Testis (tissue), 3 donors: ENCODE measurements around the gene PLA2G15. TPM values are rescaled to one million over a fixed set of nuclear protein-coding genes. Genes with fewer than 3 reads are reported as not detected.

ENCODE experiments used
- DNase-seq: peaks from one replicate; pipeline ENCODE4 v3.0.0-alpha.2; 2019
- H3K27ac ChIP-seq, 2 donors: fragments of 200-600 bp; sonication (generic); one replicate each; pipeline ENCODE4 v1.5.1; 2019
- H3K27me3 ChIP-seq: fragments of 200-600 bp; sonication (generic); one replicate; pipeline ENCODE4 v1.5.1; 2019
- H3K36me3 ChIP-seq: fragments of 200-600 bp; sonication (generic); one replicate; pipeline ENCODE4 v1.5.1; 2017; ENCODE audit warnings: low read depth; ENCODE audit errors: missing control alignments
- H3K4me1 ChIP-seq: fragments of 200-600 bp; sonication (generic); one replicate; pipeline ENCODE4 v1.5.1; 2019
- H3K4me3 ChIP-seq, 2 donors: fragments of 200-600 bp; sonication (generic); one replicate each; pipeline ENCODE4 v1.5.1; 2017 to 2019
- H3K9me3 ChIP-seq: fragments of 200-600 bp; sonication (generic); one replicate; pipeline ENCODE4 v1.5.1; 2017
- POLR2A ChIP-seq: fragments of 450-650 bp; IDR thresholded peaks from one replicate; pipeline ENCODE4 v1.6.1; 2017; ENCODE audit warnings: antibody characterized with exemption, mild to moderate bottlenecking, moderate library complexity
- WGBS, 2 donors: methylation state at CpG; one replicate each; pipeline ENCODE4 v1.1.5; 2018; 5-methylcytosine and 5-hydroxymethylcytosine counted together
- intact Hi-C: fragments of 100-400 bp; cut with DNase I; formaldehyde crosslinking; loops from one replicate; pipeline ENCODE4 v1.15.1; 2023; ENCODE audit warnings: low total_unique reads
- polyA plus RNA-seq: library from polyadenylated mRNA; stranded (reverse); fragments of 350-450 nt; fragmentation: Illumina TruSeq; extraction: RNeasy Lipid Tissue Mini Kit (QIAGEN cat#74804); gene quantifications from one replicate; pipeline ENCODE4 v1.2.3, GENCODE V29; 2014; ENCODE audit warnings: low read depth, low replicate concordance; ENCODE audit not compliant: insufficient read depth
- total RNA-seq, 2 donors: library from RNA; depleted of rRNA; stranded (reverse); fragments of >200 nt; gene quantifications; one replicate each; pipeline ENCODE4 v1.2.3, GENCODE V29; 2016
- TF ChIP-seq, protein P1 (sequence below), 3 experiments: fragments of 450-650 bp in 2 of 3; fragments of 200-600 bp in 1 of 3; sonication (generic) in 1 of 3; IDR thresholded peaks; one replicate each; pipeline ENCODE4 v1.5.1; 2016 to 2019; ENCODE audit warnings: antibody characterized with exemption in 3 of 3, mild to moderate bottlenecking in 2 of 3, moderate library complexity in 1 of 3

PLA2G15 gene
- total and polyA plus RNA-seq, 3 donors from 2014 or later = 27.3 to 44.7 (median 37.2) TPM

GRCh38 chr16:68296693-68297092 is 51.5 kb downstream of the PLA2G15 start:
- 77 to 89% methylated on average over 6 of the region's 6 CpGs for WGBS, 2 donors
- no peak overlapping the region for H3K4me3 ChIP-seq
- TF ChIP-seq POLR2A = no peak
- TF ChIP-seq, protein P1, sequence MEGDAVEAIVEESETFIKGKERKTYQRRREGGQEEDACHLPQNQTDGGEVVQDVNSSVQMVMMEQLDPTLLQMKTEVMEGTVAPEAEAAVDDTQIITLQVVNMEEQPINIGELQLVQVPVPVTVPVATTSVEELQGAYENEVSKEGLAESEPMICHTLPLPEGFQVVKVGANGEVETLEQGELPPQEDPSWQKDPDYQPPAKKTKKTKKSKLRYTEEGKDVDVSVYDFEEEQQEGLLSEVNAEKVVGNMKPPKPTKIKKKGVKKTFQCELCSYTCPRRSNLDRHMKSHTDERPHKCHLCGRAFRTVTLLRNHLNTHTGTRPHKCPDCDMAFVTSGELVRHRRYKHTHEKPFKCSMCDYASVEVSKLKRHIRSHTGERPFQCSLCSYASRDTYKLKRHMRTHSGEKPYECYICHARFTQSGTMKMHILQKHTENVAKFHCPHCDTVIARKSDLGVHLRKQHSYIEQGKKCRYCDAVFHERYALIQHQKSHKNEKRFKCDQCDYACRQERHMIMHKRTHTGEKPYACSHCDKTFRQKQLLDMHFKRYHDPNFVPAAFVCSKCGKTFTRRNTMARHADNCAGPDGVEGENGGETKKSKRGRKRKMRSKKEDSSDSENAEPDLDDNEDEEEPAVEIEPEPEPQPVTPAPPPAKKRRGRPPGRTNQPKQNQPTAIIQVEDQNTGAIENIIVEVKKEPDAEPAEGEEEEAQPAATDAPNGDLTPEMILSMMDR (IDR thresholded peaks at IDR 0.05) = no peak
- H3K27me3 ChIP-seq = no peaks in the 10 kb centered on the region
- H3K36me3 ChIP-seq = no peaks in the 10 kb centered on the region
- intact Hi-C loops = no loop called here
- no peaks in the 10 kb centered on the region for H3K9me3 ChIP-seq
- DNase-seq = no peak
- peak overlapping the region in 1 of 2 donors; percentile 26 for H3K27ac ChIP-seq
- peaks cover 6% of the 10 kb centered on the region for H3K4me1 ChIP-seq

DNA sequence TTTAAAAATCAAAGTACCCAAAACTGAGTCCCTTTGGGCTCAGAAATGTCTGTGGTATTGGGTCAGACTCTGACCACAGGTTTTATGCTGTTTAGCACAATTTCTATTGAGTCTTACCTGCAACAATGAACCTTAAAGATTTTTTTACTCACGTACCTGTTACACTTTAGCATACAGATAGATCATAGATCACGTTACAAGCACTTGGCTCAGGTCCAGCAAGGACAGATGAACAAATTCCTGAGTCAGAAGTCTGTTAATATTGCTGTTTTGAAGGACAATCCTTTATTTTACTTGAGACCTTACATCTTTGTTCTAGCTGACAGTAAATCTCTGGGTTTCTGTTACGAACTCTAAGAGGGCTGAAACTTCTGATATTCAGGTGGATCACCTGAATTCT is 52.7 kb downstream of the PLA2G15 start:
- no peak for DNase-seq
- 54 to 62% methylated on average over 3 of the region's 3 CpGs for WGBS, 2 donors

GRCh38 chr16:68298312-68298711 is 53.1 kb downstream of the PLA2G15 start:
- TF ChIP-seq, protein P1 (IDR thresholded peaks at IDR 0.05) = no peak
- TF ChIP-seq POLR2A = no peak
- intact Hi-C loops = no loop called here
- Histone ChIP-seq H3K9me3 (no peaks in the 10 kb centered on the region), H3K27me3 (no peaks in the 10 kb centered on the region), H3K27ac (no peak overlapping the region), H3K36me3 (no peaks in the 10 kb centered on the region), H3K4me3 (no peak overlapping the region), H3K4me1 (peaks cover 6% of the 10 kb centered on the region)
- WGBS, 2 donors = 86 to 96% methylated on average over 1 to 3 of the region's 3 CpGs
- no peak for DNase-seq

More for the DNA sequence above, 52.7 kb downstream of the PLA2G15 start:
- intact Hi-C loops = no loop called here
- Histone ChIP-seq H3K9me3 (no peaks in the 10 kb centered on the region), H3K27me3 (no peaks in the 10 kb centered on the region), H3K4me3 (no peak overlapping the region), H3K27ac (no peak overlapping the region), H3K36me3 (no peaks in the 10 kb centered on the region), H3K4me1 (peaks cover 6% of the 10 kb centered on the region)
- TF ChIP-seq, protein P1 (IDR thresholded peaks at IDR 0.05) = no peak

- H3K9me3 ChIP-seq = no peaks in the 10 kb centered on the region
- peak overlapping the region in 1 of 2 donors; percentile 2 for H3K27ac ChIP-seq
- no peaks in the 10 kb centered on the region for H3K36me3 ChIP-seq
- no peak overlapping the region for H3K4me3 ChIP-seq
- TF ChIP-seq, protein P1 (IDR thresholded peaks at IDR 0.05) = no peak
- no peak for TF ChIP-seq POLR2A
- 33 to 54% methylated on average over 5 of the region's 5 CpGs for WGBS, 2 donors
- H3K27me3 ChIP-seq = no peaks in the 10 kb centered on the region
- H3K4me1 ChIP-seq = peaks cover 6% of the 10 kb centered on the region
- intact Hi-C loops = no loop called here
- DNase-seq = peak; percentile 90
Observed at GRCh38 chr16:68298907-68299561, 53.9 kb downstream of the PLA2G15 start.
